ENCODE results near the gene LIPE.

The LIPE gene

GRCh38 chr19:42411581-42412178, 15.5 kb downstream of the LIPE start:
- DNase-seq = no peak

- no peak for DNase-seq
These were observed 16.8 kb downstream of the LIPE start for GRCh38 chr19:42410371-42410770.

GRCh38 chr19:42409477-42409876, 17.7 kb downstream of the LIPE start:
- DNase-seq = no peak

GRCh38 chr19:42407816-42408175, 19.4 kb downstream of the LIPE start:
- DNase-seq = no peak

GRCh38 chr19:42407085-42407815, 19.9 kb downstream of the LIPE start:
- no peak for DNase-seq

GRCh38 chr19:42406111-42406510, 21.1 kb downstream of the LIPE start:
- no peak for DNase-seq

GRCh38 chr19:42403586-42403985, 23.6 kb downstream of the LIPE start:
- no peak for DNase-seq

- no peak for DNase-seq
These were observed 24.6 kb downstream of the LIPE start for GRCh38 chr19:42402376-42403116.

- DNase-seq = peak; percentile 8
These were observed 25.6 kb downstream of the LIPE start for GRCh38 chr19:42401365-42402303.

- DNase-seq = no peak
These were observed 26.8 kb downstream of the LIPE start for GRCh38 chr19:42400404-42400803.

GRCh38 chr19:42397263-42398166, 29.7 kb downstream of the LIPE start:
- DNase-seq = peak; percentile 16

- DNase-seq = peak; percentile 96
These were observed 30.6 kb downstream of the LIPE start for GRCh38 chr19:42396381-42397262.

GRCh38 chr19:42394751-42395150, 32.4 kb downstream of the LIPE start:
- DNase-seq = no peak

- DNase-seq = no peak
These were observed 35.0 kb downstream of the LIPE start for GRCh38 chr19:42392165-42392564.

GRCh38 chr19:42389899-42390298, 37.3 kb downstream of the LIPE start, which contains the start of gene CNFN:
TSS of gene CNFN (minus strand) at chr19:42390297. CDS start at chr19:42389037, 1,260 bp downstream.
- no peak for DNase-seq

- DNase-seq = no peak
These were observed 38.2 kb downstream of the LIPE start for GRCh38 chr19:42388851-42389489.

- no peak for DNase-seq
These were observed 40.0 kb downstream of the LIPE start for GRCh38 chr19:42386974-42387707.

GRCh38 chr19:42380155-42380554, 47.0 kb downstream of the LIPE start:
- DNase-seq = no peak

Data from NK-92 treated with Interleukin-12 subunit alpha and Interleukin-12 subunit beta, amount 100 ng/mL, for 24 hours (cell line).